ENCODE measurements around the gene ATG2B. TPM values are rescaled to one million over a fixed set of nuclear protein-coding genes. Genes with fewer than 3 reads are reported as not detected.
A peak's percentile ranks its signal among the peaks of the same experiment; 100 is the strongest.

Gene ATG2B
- total and polyA plus RNA-seq, 2 donors (not counting 3 experiments of a cell fraction or from before 2014, with no cell fraction given) = 5.9 to 17.8 TPM

GRCh38 chr14:96264853-96265252 is 98.3 kb downstream of the ATG2B start:
- no peak overlapping the region for H3K4me3 ChIP-seq (replicated peaks in 1 of 3; ENCODE audit: insufficient read depth in 1 of 3, low read depth in 1 of 3, low read length in 3 of 3)
- no peak overlapping the region for H3K9ac ChIP-seq (replicated peaks; ENCODE audit: extremely low read depth, insufficient read depth, low read length)
- FAIRE-seq = no peak
- H3K9me1 ChIP-seq (replicated peaks; ENCODE audit: control insufficient read depth, extremely low read depth, insufficient read depth, low read length) = no peaks in the 10 kb centered on the region
- H4K20me1 ChIP-seq (replicated peaks; ENCODE audit: control insufficient read depth, extremely low read depth, insufficient read depth, low read length) = no peaks in the 10 kb centered on the region
- intact Hi-C loops (cut with micrococcal nuclease) (no loop called here), dilution Hi-C loops (cut with MboI; ENCODE audit: extremely low pct_ligation_motif_present, low sequenced_read_pairs) (no loop called here)
- no peaks in the 10 kb centered on the region for H3K79me2 ChIP-seq (ENCODE audit: control insufficient read depth, insufficient read depth, low read length)
- no peaks in the 10 kb centered on the region for H3K27me3 ChIP-seq (ENCODE audit: control insufficient read depth in 2 of 2, insufficient read depth in 2 of 2, low read length in 2 of 2)
- CTCF ChIA-PET = no interaction called here
- no peak overlapping the region for H3K27ac ChIP-seq (ENCODE audit: insufficient read depth, low read depth, low read length)
- no peaks in the 10 kb centered on the region for H3K36me3 ChIP-seq (ENCODE audit: control insufficient read depth in 2 of 2, extremely low read depth in 1 of 2, insufficient read depth in 2 of 2, low read length in 2 of 2)
- no peak overlapping the region for H2AFZ ChIP-seq (ENCODE audit: low read depth, low read length)
- DNase-seq (ENCODE audit: low read depth, low spot score) = no peak
- no peaks in the 10 kb centered on the region for H3K4me1 ChIP-seq (ENCODE audit: control insufficient read depth, extremely low read depth, insufficient read depth, low read length)
- H3K4me2 ChIP-seq (ENCODE audit: insufficient read depth, low read length) = no peak overlapping the region
- BruUV-seq (replicated peaks) = no TSS peak
- POLR2A ChIA-PET = no interaction called here
- peak in 1 of 2 donors; percentile 42 for TF ChIP-seq CTCF (IDR thresholded peaks at IDR 0.05; ENCODE audit: extremely low read depth in 1 of 2, insufficient read depth in 1 of 2, low read depth in 1 of 2, low read length in 2 of 2)
- TF ChIP-seq MYC (IDR thresholded peaks at IDR 0.05; ENCODE audit: low read depth, low read length) = no peak
- no peak for TF ChIP-seq GATA2 (IDR thresholded peaks at IDR 0.05; ENCODE audit: insufficient read depth, insufficient read length, low read depth, low read length)
- no peaks in the 10 kb centered on the region for H3K9me3 ChIP-seq (replicated peaks; ENCODE audit: control insufficient read depth, insufficient read depth, low read length)

GRCh38 chr14:96264200-96264553 is 99.0 kb downstream of the ATG2B start:
- DNase-seq (ENCODE audit: low read depth, low spot score) (no peak), FAIRE-seq (no peak)
- intact Hi-C loops (cut with micrococcal nuclease) = no loop called here
- Histone ChIP-seq H3K27ac (ENCODE audit: insufficient read depth, low read depth, low read length) (no peak overlapping the region), H3K4me2 (ENCODE audit: insufficient read depth, low read length) (no peak overlapping the region), H3K9me3 (replicated peaks; ENCODE audit: control insufficient read depth, insufficient read depth, low read length) (no peaks in the 10 kb centered on the region), H3K4me1 (ENCODE audit: control insufficient read depth, extremely low read depth, insufficient read depth, low read length) (no peaks in the 10 kb centered on the region), H3K9ac (replicated peaks; ENCODE audit: extremely low read depth, insufficient read depth, low read length) (no peak overlapping the region), H3K27me3 (ENCODE audit: control insufficient read depth in 2 of 2, insufficient read depth in 2 of 2, low read length in 2 of 2) (no peaks in the 10 kb centered on the region), H3K79me2 (ENCODE audit: control insufficient read depth, insufficient read depth, low read length) (no peaks in the 10 kb centered on the region), H3K4me3 (replicated peaks in 1 of 3; ENCODE audit: insufficient read depth in 1 of 3, low read depth in 1 of 3, low read length in 3 of 3) (no peak overlapping the region), H3K9me1 (replicated peaks; ENCODE audit: control insufficient read depth, extremely low read depth, insufficient read depth, low read length) (no peaks in the 10 kb centered on the region), H2AFZ (ENCODE audit: low read depth, low read length) (no peak overlapping the region), H4K20me1 (replicated peaks; ENCODE audit: control insufficient read depth, extremely low read depth, insufficient read depth, low read length) (no peaks in the 10 kb centered on the region), H3K36me3 (ENCODE audit: control insufficient read depth in 2 of 2, extremely low read depth in 1 of 2, insufficient read depth in 2 of 2, low read length in 2 of 2) (no peaks in the 10 kb centered on the region)
- dilution Hi-C loops (cut with MboI; ENCODE audit: extremely low pct_ligation_motif_present, low sequenced_read_pairs) = no loop called here
- POLR2A ChIA-PET = no interaction called here
- CTCF ChIA-PET = no interaction called here
- no TSS peak for BruUV-seq (replicated peaks)
- no peak for TF ChIP-seq FOS (IDR thresholded peaks at IDR 0.05; ENCODE audit: borderline replicate concordance, insufficient read depth, low read length)
- TF ChIP-seq GATA2 (IDR thresholded peaks at IDR 0.05; ENCODE audit: insufficient read depth, insufficient read length, low read depth, low read length) = no peak
- TF ChIP-seq EZH2 (IDR thresholded peaks at IDR 0.05; ENCODE audit: borderline replicate concordance, low read depth, low read length, severe bottlenecking) = no peak
- TF ChIP-seq MYC (IDR thresholded peaks at IDR 0.05; ENCODE audit: low read depth, low read length) = no peak
- no peak for TF ChIP-seq MAX (IDR thresholded peaks at IDR 0.05; ENCODE audit: insufficient read depth, insufficient read length)
- no peak for TF ChIP-seq JUN (IDR thresholded peaks at IDR 0.05; ENCODE audit: borderline replicate concordance, insufficient read depth, insufficient read length, low read depth)
- TF ChIP-seq POLR2AphosphoS5 (IDR thresholded peaks at IDR 0.05; ENCODE audit: insufficient read depth, low read depth, low read length) = no peak
- TF ChIP-seq POLR2A (IDR thresholded peaks at IDR 0.05; ENCODE audit: low read depth, low read length) = no peak
- TF ChIP-seq CTCF (IDR thresholded peaks at IDR 0.05; ENCODE audit: extremely low read depth in 1 of 2, insufficient read depth in 1 of 2, low read depth in 1 of 2, low read length in 2 of 2) = no peak

Data from endothelial cell of umbilical vein (primary cell).